Endothelial cell of umbilical vein (primary cell): ENCODE results near the gene SPDL1.

Source experiments
- EZH2 ChIP-seq: IDR thresholded peaks from 2 replicates; pipeline ENCODE4 v1.6.1; 2012; ENCODE audit warnings: borderline replicate concordance, low read depth, mild to moderate bottlenecking, moderate library complexity, low read length, inconsistent platforms; ENCODE audit not compliant: severe bottlenecking
- POLR2A ChIP-seq: IDR thresholded peaks from 2 replicates; pipeline ENCODE4 v1.6.1; 2012; ENCODE audit warnings: low read depth, mild to moderate bottlenecking, control low read depth, low read length
- TF ChIP-seq, protein P1 (sequence below), 2 donors: IDR thresholded peaks; 1 replicate in 1 of 2; 2 replicates in 1 of 2; pipeline ENCODE4 v1.5.1; 2011; ENCODE audit warnings: low read length in 2 of 2, mild to moderate bottlenecking in 2 of 2, moderate library complexity in 2 of 2, control low read depth in 1 of 2, inconsistent platforms in 1 of 2, low read depth in 1 of 2; ENCODE audit not compliant: insufficient read depth in 1 of 2; ENCODE audit errors: extremely low read depth in 1 of 2

GRCh38 chr5:169627551-169627950 is 44.0 kb downstream of the SPDL1 start:
- TF ChIP-seq, protein P1, sequence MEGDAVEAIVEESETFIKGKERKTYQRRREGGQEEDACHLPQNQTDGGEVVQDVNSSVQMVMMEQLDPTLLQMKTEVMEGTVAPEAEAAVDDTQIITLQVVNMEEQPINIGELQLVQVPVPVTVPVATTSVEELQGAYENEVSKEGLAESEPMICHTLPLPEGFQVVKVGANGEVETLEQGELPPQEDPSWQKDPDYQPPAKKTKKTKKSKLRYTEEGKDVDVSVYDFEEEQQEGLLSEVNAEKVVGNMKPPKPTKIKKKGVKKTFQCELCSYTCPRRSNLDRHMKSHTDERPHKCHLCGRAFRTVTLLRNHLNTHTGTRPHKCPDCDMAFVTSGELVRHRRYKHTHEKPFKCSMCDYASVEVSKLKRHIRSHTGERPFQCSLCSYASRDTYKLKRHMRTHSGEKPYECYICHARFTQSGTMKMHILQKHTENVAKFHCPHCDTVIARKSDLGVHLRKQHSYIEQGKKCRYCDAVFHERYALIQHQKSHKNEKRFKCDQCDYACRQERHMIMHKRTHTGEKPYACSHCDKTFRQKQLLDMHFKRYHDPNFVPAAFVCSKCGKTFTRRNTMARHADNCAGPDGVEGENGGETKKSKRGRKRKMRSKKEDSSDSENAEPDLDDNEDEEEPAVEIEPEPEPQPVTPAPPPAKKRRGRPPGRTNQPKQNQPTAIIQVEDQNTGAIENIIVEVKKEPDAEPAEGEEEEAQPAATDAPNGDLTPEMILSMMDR (IDR thresholded peaks at IDR 0.05; ENCODE audit: extremely low read depth in 1 of 2, insufficient read depth in 1 of 2, low read depth in 1 of 2, low read length in 2 of 2), result no peak
- TF ChIP-seq EZH2 (no peak), POLR2A (no peak)
